Central memory CD4-positive, alpha-beta T cell (primary cell): ENCODE data around the gene DOK5.
A peak's percentile ranks its signal among the peaks of the same experiment; 100 is the strongest.

ENCODE experiments used
- DNase-seq: peaks from one replicate; pipeline ENCODE4 v3.0.0; 2022

Gene DOK5

GRCh38 chr20:54619682-54620081, 144.3 kb downstream of the DOK5 start:
- no peak for DNase-seq

GRCh38 chr20:54620611-54621010, 145.2 kb downstream of the DOK5 start:
- DNase-seq = no peak

GRCh38 chr20:54622333-54623295, 147.2 kb downstream of the DOK5 start:
- no peak for DNase-seq

- DNase-seq = no peak
Observed at GRCh38 chr20:54623991-54624569, 148.7 kb downstream of the DOK5 start.

GRCh38 chr20:54624706-54625390, 149.5 kb downstream of the DOK5 start:
- no peak for DNase-seq

GRCh38 chr20:54625497-54625896, 150.1 kb downstream of the DOK5 start:
- no peak for DNase-seq

GRCh38 chr20:54626126-54626525, 150.7 kb downstream of the DOK5 start:
- DNase-seq = no peak

- no peak for DNase-seq
Observed at GRCh38 chr20:54629632-54630031, 154.2 kb downstream of the DOK5 start.

GRCh38 chr20:54630582-54630981, 155.2 kb downstream of the DOK5 start:
- DNase-seq = no peak

- DNase-seq = no peak
Observed at GRCh38 chr20:54631059-54631458, 155.7 kb downstream of the DOK5 start.

GRCh38 chr20:54633374-54634355, 158.3 kb downstream of the DOK5 start:
- no peak for DNase-seq

GRCh38 chr20:54636575-54636974, 161.2 kb downstream of the DOK5 start:
- DNase-seq = no peak

GRCh38 chr20:54639941-54640340, 164.5 kb downstream of the DOK5 start:
- no peak for DNase-seq

- DNase-seq = no peak
Observed at GRCh38 chr20:54640800-54641199, 165.4 kb downstream of the DOK5 start.

- DNase-seq = no peak
Observed at GRCh38 chr20:54642864-54643667, 167.7 kb downstream of the DOK5 start.

GRCh38 chr20:54643761-54644160, 168.4 kb downstream of the DOK5 start:
- DNase-seq = no peak

- no peak for DNase-seq
Observed at GRCh38 chr20:54645445-54646155, 170.2 kb downstream of the DOK5 start.

- no peak for DNase-seq
Observed at GRCh38 chr20:54646156-54646517, 170.7 kb downstream of the DOK5 start.

- DNase-seq = no peak
Observed at GRCh38 chr20:54648421-54649142, 173.2 kb downstream of the DOK5 start.

- DNase-seq = peak; percentile 8
Observed at GRCh38 chr20:54649511-54649962, 174.1 kb downstream of the DOK5 start.
